Kidney epithelial cell (primary cell): Measurements from ENCODE around the gene MTHFSD. TPM values are rescaled to one million over a fixed set of nuclear protein-coding genes. Genes with fewer than 3 reads are reported as not detected.

Experiments used
- DNase-seq: peaks from one replicate; pipeline ENCODE4 v3.0.0-alpha.2; 2010; ENCODE audit warnings: low read depth
- H3K27me3 ChIP-seq: 2 replicates; pipeline ENCODE4 v1.6.0; 2011; ENCODE audit warnings: low read length; ENCODE audit not compliant: control insufficient read depth, insufficient read depth
- H3K36me3 ChIP-seq: 2 replicates; pipeline ENCODE4 v1.5.1; 2011; ENCODE audit warnings: low read length; ENCODE audit not compliant: control insufficient read depth, insufficient read depth
- H3K4me3 ChIP-seq: 2 replicates; pipeline ENCODE4 v1.5.1; 2011; ENCODE audit warnings: low read depth, mild to moderate bottlenecking, control low read depth, low read length
- CTCF ChIP-seq: IDR thresholded peaks from 2 replicates; pipeline ENCODE4 v1.5.1; 2011; ENCODE audit warnings: mild to moderate bottlenecking, moderate library complexity, low read length, control low read depth, inconsistent platforms; ENCODE audit not compliant: insufficient read depth, poor library complexity, severe bottlenecking
- total RNA-seq: library from RNA; depleted of rRNA; stranded (reverse); fragments of >200 nt; gene quantifications from 2 replicates; pipeline ENCODE4 v1.2.3, GENCODE V29; 2015

The MTHFSD gene
- total RNA-seq, 1 donor from 2014 or later: 26.1 TPM

GRCh38 chr16:86546638-86547013, 8.4 kb downstream of the MTHFSD start:
- DNase-seq: no peak
- Histone ChIP-seq H3K4me3 (no peak overlapping the region), H3K27me3 (no peaks in the 10 kb centered on the region), H3K36me3 (no peaks in the 10 kb centered on the region)
- TF ChIP-seq CTCF: no peak

- no peak for TF ChIP-seq CTCF
- H3K27me3 ChIP-seq: no peaks in the 10 kb centered on the region
- DNase-seq: no peak
- no peak overlapping the region for H3K4me3 ChIP-seq
- no peaks in the 10 kb centered on the region for H3K36me3 ChIP-seq
Observed at GRCh38 chr16:86545954-86546637, 8.9 kb downstream of the MTHFSD start.

GRCh38 chr16:86545481-86545880, 9.6 kb downstream of the MTHFSD start:
- DNase-seq: no peak
- no peak for TF ChIP-seq CTCF
- Histone ChIP-seq H3K36me3 (no peaks in the 10 kb centered on the region), H3K27me3 (no peaks in the 10 kb centered on the region), H3K4me3 (no peak overlapping the region)

- Histone ChIP-seq H3K36me3 (peaks cover 1% of the 10 kb centered on the region), H3K27me3 (no peaks in the 10 kb centered on the region), H3K4me3 (no peak overlapping the region)
- DNase-seq: no peak
- no peak for TF ChIP-seq CTCF
Observed at GRCh38 chr16:86542756-86543750, 12.0 kb downstream of the MTHFSD start.

GRCh38 chr16:86541560-86541959, 13.5 kb downstream of the MTHFSD start:
- TF ChIP-seq CTCF: no peak
- DNase-seq: no peak
- Histone ChIP-seq H3K27me3 (no peaks in the 10 kb centered on the region), H3K4me3 (no peak overlapping the region), H3K36me3 (peaks cover 1% of the 10 kb centered on the region)
